Measurements from ENCODE around the gene CAMTA1.

Gene CAMTA1

DNA sequence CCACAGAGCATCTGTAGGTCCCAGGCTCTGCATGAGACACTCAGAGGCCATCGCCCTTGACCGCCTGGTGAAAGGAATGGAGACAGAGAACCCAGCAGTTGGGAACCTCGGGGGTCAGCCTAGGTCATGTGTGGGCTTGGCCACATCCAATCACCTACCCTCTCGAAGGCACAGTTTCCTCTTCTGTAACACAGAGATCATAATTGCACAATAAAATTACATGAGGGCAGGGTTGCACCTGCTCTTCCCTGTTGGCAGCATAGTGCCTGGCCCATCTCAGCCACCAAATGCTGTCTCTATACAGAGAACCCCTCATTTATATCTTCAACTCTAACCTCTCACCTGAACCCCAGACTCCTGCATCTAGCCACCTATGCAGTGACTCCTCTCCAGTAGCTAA lies 567.7 kb downstream of the CAMTA1 start:
- no peak overlapping the region for H3K9ac ChIP-seq (ENCODE audit: low read depth, low read length)
- H3K9me3 ChIP-seq (ENCODE audit: control insufficient read depth, insufficient read depth, low read length), result no peaks in the 10 kb centered on the region
- H3K4me3 ChIP-seq (ENCODE audit: low read depth, low read length), result no peak overlapping the region
- no peaks in the 10 kb centered on the region for H3K36me3 ChIP-seq (ENCODE audit: control insufficient read depth, insufficient read depth, low read length)
- H3K27me3 ChIP-seq (ENCODE audit: control insufficient read depth, insufficient read depth, low read length), result no peaks in the 10 kb centered on the region
- no peaks in the 10 kb centered on the region for H3K4me1 ChIP-seq (ENCODE audit: control insufficient read depth, insufficient read depth, low read length)
- H3K27ac ChIP-seq (ENCODE audit: low read depth, low read length), result no peak overlapping the region

DNA sequence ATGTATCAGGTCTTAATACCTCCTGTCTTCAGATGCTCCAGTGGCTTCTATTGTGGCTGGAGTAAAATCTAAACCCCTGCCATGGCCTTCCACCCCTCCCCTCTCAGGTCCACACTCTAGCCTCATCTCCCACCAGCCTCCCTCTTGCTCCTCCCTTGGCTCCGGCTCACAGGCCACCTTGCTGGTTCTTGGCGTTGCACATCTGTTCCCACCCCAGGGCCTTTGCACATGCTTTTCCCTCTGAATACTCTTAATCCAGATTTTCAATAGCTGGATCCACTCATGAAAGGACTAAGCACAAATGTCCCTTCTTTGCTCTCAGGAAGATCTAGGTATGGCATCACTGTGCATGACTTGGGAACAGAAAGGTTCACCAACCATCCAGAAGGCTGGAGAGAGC lies 570.4 kb downstream of the CAMTA1 start:
- H3K36me3 ChIP-seq (ENCODE audit: control insufficient read depth, insufficient read depth, low read length), result no peaks in the 10 kb centered on the region
- no peaks in the 10 kb centered on the region for H3K4me1 ChIP-seq (ENCODE audit: control insufficient read depth, insufficient read depth, low read length)
- no peak overlapping the region for H3K9ac ChIP-seq (ENCODE audit: low read depth, low read length)
- no peak overlapping the region for H3K4me3 ChIP-seq (ENCODE audit: low read depth, low read length)
- H3K9me3 ChIP-seq (ENCODE audit: control insufficient read depth, insufficient read depth, low read length), result no peaks in the 10 kb centered on the region
- no peaks in the 10 kb centered on the region for H3K27me3 ChIP-seq (ENCODE audit: control insufficient read depth, insufficient read depth, low read length)
- no peak overlapping the region for H3K27ac ChIP-seq (ENCODE audit: low read depth, low read length)

DNA sequence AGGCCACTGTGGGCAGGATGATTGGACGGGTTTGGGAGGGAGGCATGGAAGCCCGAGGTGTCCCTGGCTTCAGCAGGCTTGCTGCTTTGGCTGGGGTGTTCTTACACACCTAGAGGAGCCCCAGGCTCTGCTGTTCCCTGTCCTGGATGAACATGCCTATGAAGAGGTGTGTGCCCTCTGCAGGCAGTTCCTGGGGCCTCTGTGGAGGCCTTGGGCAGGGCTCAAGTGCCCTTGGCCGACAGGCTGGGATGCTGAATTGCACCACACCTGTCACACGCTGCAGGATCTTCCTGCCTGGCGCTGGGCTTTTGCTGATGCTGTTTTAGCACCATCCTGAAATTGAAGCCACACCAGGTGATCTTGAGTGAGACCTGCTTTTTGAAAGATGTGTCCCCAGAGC lies 570.8 kb downstream of the CAMTA1 start:
- Histone ChIP-seq H3K9ac (ENCODE audit: low read depth, low read length) (no peak overlapping the region), H3K9me3 (ENCODE audit: control insufficient read depth, insufficient read depth, low read length) (no peaks in the 10 kb centered on the region), H3K27me3 (ENCODE audit: control insufficient read depth, insufficient read depth, low read length) (no peaks in the 10 kb centered on the region), H3K27ac (ENCODE audit: low read depth, low read length) (no peak overlapping the region), H3K36me3 (ENCODE audit: control insufficient read depth, insufficient read depth, low read length) (no peaks in the 10 kb centered on the region), H3K4me3 (ENCODE audit: low read depth, low read length) (no peak overlapping the region), H3K4me1 (ENCODE audit: control insufficient read depth, insufficient read depth, low read length) (no peaks in the 10 kb centered on the region)

DNA sequence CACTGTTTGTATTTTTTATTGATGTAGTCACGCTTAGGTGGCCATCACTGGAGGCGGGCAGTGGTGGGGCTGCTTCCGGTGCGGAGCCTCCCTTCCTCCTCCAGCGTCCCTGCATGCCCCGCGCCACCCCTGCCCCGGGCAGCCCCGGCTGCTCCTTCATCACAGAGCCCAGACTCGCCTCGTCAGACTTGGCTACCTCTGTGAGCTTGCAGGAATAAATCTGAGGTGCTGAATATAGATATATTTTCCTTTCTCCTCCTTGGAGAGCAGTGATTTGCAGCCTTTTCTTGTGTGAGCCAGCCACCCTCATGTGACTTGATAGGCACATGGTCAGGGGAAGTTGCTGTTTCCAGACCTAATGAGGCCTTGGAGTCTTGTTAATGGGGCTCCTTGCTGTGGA lies 573.2 kb downstream of the CAMTA1 start:
- H3K27me3 ChIP-seq (ENCODE audit: control insufficient read depth, insufficient read depth, low read length), result no peaks in the 10 kb centered on the region
- no peak overlapping the region for H3K4me3 ChIP-seq (ENCODE audit: low read depth, low read length)
- no peak overlapping the region for H3K9ac ChIP-seq (ENCODE audit: low read depth, low read length)
- no peaks in the 10 kb centered on the region for H3K9me3 ChIP-seq (ENCODE audit: control insufficient read depth, insufficient read depth, low read length)
- H3K4me1 ChIP-seq (ENCODE audit: control insufficient read depth, insufficient read depth, low read length), result no peaks in the 10 kb centered on the region
- no peak overlapping the region for H3K27ac ChIP-seq (ENCODE audit: low read depth, low read length)
- no peaks in the 10 kb centered on the region for H3K36me3 ChIP-seq (ENCODE audit: control insufficient read depth, insufficient read depth, low read length)

DNA sequence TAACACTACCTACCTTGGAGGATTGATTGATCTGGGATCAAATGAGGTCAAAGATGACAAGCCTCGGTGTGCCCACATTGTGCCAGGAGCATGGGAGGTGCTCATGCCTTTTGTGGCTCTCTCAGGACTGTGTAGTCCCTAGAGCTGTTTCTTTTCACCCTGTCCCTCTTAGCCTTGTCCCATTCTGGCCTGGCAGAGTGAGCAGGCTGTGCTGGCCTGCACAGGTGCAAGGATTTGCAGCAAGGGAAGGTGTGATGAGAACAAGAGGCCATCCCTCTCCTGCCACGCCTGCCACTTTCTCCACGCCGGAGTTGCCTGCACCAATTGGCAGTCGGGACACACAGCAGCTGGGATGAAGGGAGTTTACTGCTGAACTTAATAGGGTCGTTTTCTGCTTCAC lies 575.3 kb downstream of the CAMTA1 start:
- H3K36me3 ChIP-seq (ENCODE audit: control insufficient read depth, insufficient read depth, low read length), result no peaks in the 10 kb centered on the region
- H3K4me3 ChIP-seq (ENCODE audit: low read depth, low read length), result no peak overlapping the region
- no peaks in the 10 kb centered on the region for H3K9me3 ChIP-seq (ENCODE audit: control insufficient read depth, insufficient read depth, low read length)
- H3K27ac ChIP-seq (ENCODE audit: low read depth, low read length), result no peak overlapping the region
- no peaks in the 10 kb centered on the region for H3K4me1 ChIP-seq (ENCODE audit: control insufficient read depth, insufficient read depth, low read length)
- H3K27me3 ChIP-seq (ENCODE audit: control insufficient read depth, insufficient read depth, low read length), result no peaks in the 10 kb centered on the region
- no peak overlapping the region for H3K9ac ChIP-seq (ENCODE audit: low read depth, low read length)

DNA sequence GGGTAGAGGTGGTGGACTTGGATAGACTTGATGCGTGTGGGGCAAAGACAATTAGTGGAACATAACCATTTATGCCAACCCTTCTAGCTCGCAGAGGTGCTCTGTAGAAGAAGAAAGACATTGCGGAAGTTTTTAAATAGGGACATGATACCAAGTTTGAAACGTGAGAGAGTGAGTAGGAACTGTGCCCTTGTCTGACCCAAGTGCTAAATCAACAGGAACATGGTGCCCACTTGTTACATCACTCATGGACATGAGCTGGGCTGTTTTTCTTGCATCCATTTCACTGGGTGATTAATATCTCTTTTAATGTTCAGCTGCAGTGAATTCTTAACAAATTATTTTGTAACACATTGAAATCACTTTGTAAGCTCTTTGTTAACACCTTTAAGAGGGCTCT lies 577.7 kb downstream of the CAMTA1 start:
- Histone ChIP-seq H3K4me3 (ENCODE audit: low read depth, low read length) (no peak overlapping the region), H3K27me3 (ENCODE audit: control insufficient read depth, insufficient read depth, low read length) (no peaks in the 10 kb centered on the region), H3K36me3 (ENCODE audit: control insufficient read depth, insufficient read depth, low read length) (no peaks in the 10 kb centered on the region), H3K9me3 (ENCODE audit: control insufficient read depth, insufficient read depth, low read length) (no peaks in the 10 kb centered on the region), H3K27ac (ENCODE audit: low read depth, low read length) (no peak overlapping the region), H3K4me1 (ENCODE audit: control insufficient read depth, insufficient read depth, low read length) (no peaks in the 10 kb centered on the region), H3K9ac (ENCODE audit: low read depth, low read length) (no peak overlapping the region)

DNA sequence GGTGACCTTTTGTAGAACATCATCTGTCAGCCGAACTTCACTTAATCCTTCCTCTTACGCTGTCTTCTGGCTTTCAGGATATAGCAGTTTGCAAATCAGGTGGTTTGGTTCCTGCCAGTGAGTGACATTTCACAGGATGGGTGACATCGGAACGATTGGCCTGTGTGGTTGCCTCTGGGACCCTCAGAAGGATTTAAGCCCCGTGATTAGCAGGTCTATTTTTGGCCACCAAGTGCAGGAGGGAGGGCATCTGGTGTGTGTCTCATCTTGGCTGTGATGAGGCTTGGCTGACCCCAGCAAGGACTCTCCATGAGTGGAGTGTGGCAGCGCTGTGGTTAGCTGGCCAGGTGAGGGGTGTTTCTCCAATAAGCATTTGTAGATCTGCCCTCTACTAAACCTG lies 578.2 kb downstream of the CAMTA1 start:
- no peaks in the 10 kb centered on the region for H3K9me3 ChIP-seq (ENCODE audit: control insufficient read depth, insufficient read depth, low read length)

DNA sequence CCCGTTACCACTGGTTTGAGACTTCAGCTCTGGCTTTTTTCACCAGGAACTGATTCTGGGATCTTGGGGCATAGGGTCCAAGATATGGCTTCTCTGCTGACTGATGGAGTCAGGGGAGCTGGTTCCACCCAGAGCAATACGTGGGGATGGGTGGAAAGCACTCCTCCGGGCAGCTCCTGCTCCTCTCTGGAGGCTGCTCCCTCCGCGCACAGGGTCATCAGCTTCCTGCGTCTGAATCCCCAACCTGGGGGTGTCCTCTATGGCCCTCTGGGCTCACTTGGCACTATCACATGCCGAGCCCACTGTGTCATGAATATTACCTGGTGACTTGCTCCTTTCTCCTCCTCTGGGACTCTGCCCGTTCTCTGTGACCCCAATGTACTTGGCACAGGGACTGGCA lies 580.5 kb downstream of the CAMTA1 start:
- Histone ChIP-seq H3K9me3 (ENCODE audit: control insufficient read depth, insufficient read depth, low read length) (no peaks in the 10 kb centered on the region), H3K9ac (ENCODE audit: low read depth, low read length) (no peak overlapping the region), H3K4me1 (ENCODE audit: control insufficient read depth, insufficient read depth, low read length) (no peaks in the 10 kb centered on the region), H3K36me3 (ENCODE audit: control insufficient read depth, insufficient read depth, low read length) (no peaks in the 10 kb centered on the region), H3K4me3 (ENCODE audit: low read depth, low read length) (no peak overlapping the region), H3K27ac (ENCODE audit: low read depth, low read length) (no peak overlapping the region), H3K27me3 (ENCODE audit: control insufficient read depth, insufficient read depth, low read length) (no peaks in the 10 kb centered on the region)

More for the DNA sequence above, 578.2 kb downstream of the CAMTA1 start:
- Histone ChIP-seq H3K36me3 (ENCODE audit: control insufficient read depth, insufficient read depth, low read length) (no peaks in the 10 kb centered on the region), H3K4me1 (ENCODE audit: control insufficient read depth, insufficient read depth, low read length) (no peaks in the 10 kb centered on the region), H3K27me3 (ENCODE audit: control insufficient read depth, insufficient read depth, low read length) (no peaks in the 10 kb centered on the region), H3K4me3 (ENCODE audit: low read depth, low read length) (no peak overlapping the region), H3K9ac (ENCODE audit: low read depth, low read length) (no peak overlapping the region), H3K27ac (ENCODE audit: low read depth, low read length) (no peak overlapping the region)

DNA sequence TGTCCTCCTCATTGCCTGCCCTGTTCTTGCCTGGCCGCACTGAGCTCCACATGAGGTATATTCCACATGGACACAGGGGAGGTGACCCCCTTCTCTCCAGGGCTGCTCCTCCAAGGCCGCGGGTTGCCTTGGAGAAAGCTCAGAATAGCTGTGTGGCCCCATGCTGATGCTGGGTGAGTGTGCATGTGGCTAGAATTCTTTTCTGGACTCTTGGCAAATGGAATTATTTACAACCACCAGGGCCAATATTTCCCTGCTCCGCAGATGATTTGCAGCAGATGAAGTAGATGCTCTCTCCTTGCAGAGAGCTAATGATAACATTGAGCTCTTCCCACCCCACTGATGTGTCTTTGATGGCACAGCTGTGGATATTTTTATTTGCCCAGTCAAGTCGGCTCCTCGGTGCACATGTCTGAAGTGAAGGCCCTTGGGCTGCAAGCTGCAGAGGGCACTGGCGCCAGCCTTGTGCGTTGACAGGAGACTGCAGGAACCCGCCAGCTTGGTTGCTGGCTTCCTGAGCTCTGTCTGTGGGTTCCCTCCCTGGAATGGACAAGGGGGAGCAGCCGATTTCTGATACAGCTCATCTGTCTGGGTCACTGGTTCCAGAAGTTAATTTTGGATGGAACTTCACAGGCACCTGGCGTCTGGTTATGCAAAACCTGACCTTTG lies 581.2 kb downstream of the CAMTA1 start:
- H3K27ac ChIP-seq (ENCODE audit: low read depth, low read length), result no peak overlapping the region
- H3K36me3 ChIP-seq (ENCODE audit: control insufficient read depth, insufficient read depth, low read length), result no peaks in the 10 kb centered on the region
- no peaks in the 10 kb centered on the region for H3K27me3 ChIP-seq (ENCODE audit: control insufficient read depth, insufficient read depth, low read length)
- H3K9me3 ChIP-seq (ENCODE audit: control insufficient read depth, insufficient read depth, low read length), result no peaks in the 10 kb centered on the region
- H3K4me1 ChIP-seq (ENCODE audit: control insufficient read depth, insufficient read depth, low read length), result no peaks in the 10 kb centered on the region
- no peak overlapping the region for H3K4me3 ChIP-seq (ENCODE audit: low read depth, low read length)
- H3K9ac ChIP-seq (ENCODE audit: low read depth, low read length), result no peak overlapping the region

DNA sequence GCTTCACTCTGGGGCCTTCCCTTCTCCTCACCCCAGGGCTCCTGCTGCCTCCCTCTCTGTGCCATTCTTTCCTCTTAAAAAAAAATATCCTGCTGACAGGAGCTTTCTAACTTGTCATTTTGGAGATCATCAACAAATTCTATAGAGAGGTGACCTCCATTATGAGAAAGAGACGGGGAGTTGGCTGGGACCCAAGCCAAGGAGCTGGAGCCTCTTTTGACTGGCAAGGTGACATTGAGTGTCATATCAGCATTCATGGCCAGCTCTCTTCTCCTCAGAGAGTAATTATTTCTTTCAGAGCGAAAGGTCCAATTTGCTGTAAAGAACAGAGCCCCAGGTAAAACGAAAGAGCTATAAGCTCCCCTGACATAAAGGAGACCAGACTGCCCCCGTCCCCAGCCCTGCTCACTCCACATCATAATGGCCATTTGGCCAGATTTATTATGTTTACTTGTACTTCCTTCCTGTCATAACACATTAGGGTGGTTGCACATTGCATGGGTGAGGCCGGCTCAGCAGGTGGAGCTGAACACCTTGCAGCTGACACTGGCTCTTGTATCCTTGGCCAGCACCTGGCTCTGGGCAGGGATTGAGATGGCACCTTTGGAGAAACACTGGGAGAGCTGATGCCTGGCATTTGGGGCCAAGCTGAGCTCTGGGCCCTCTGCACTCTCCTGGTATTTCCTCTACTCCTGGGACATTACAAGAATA lies 581.9 kb downstream of the CAMTA1 start:
- Histone ChIP-seq H3K4me3 (ENCODE audit: low read depth, low read length) (no peak overlapping the region), H3K27me3 (ENCODE audit: control insufficient read depth, insufficient read depth, low read length) (no peaks in the 10 kb centered on the region), H3K9me3 (ENCODE audit: control insufficient read depth, insufficient read depth, low read length) (no peaks in the 10 kb centered on the region), H3K9ac (ENCODE audit: low read depth, low read length) (no peak overlapping the region), H3K27ac (ENCODE audit: low read depth, low read length) (no peak overlapping the region), H3K36me3 (ENCODE audit: control insufficient read depth, insufficient read depth, low read length) (no peaks in the 10 kb centered on the region), H3K4me1 (ENCODE audit: control insufficient read depth, insufficient read depth, low read length) (no peaks in the 10 kb centered on the region)

DNA sequence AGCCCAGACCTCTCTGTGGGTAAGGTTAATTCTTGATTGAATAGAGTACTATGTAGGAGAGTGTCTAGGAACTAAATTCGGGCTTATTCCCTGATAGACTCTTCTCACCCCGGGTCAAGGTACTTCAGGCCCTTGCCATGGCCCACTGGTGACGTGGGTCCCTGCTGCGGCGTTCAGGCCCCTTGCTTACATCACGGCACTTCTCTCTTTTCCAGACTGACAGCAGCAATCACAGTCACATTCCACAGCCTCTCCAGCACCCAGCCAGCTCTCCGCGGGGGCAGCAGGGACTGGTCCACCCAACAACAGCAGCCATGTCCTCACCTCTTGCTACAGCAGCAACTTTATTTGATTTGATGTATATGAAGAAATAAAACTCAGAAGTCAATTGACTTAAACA lies 584.6 kb downstream of the CAMTA1 start:
- Histone ChIP-seq H3K4me3 (ENCODE audit: low read depth, low read length) (no peak overlapping the region), H3K27me3 (ENCODE audit: control insufficient read depth, insufficient read depth, low read length) (no peaks in the 10 kb centered on the region), H3K9ac (ENCODE audit: low read depth, low read length) (no peak overlapping the region), H3K27ac (ENCODE audit: low read depth, low read length) (no peak overlapping the region), H3K36me3 (ENCODE audit: control insufficient read depth, insufficient read depth, low read length) (no peaks in the 10 kb centered on the region), H3K4me1 (ENCODE audit: control insufficient read depth, insufficient read depth, low read length) (no peaks in the 10 kb centered on the region), H3K9me3 (ENCODE audit: control insufficient read depth, insufficient read depth, low read length) (no peaks in the 10 kb centered on the region)

Data from HUES48 (cell line).